ENCODE results near the gene NFILZ.

GRCh38 chr19:8631425-8631819 lies 989 bp downstream of the NFILZ start:
- TF ChIP-seq POLR2A (IDR thresholded peaks at IDR 0.05; ENCODE audit: low read length) (no peak), GATA1 (IDR thresholded peaks at IDR 0.05; ENCODE audit: low read depth, low read length) (no peak)
